Cardiac fibroblast (primary cell): Measurements from ENCODE around the gene KMT5B.

Experiments used
- DNase-seq, 2 donors: peaks; one replicate each; pipeline versions ENCODE4 v3.0.0 to v3.0.0-alpha.2; 2010; ENCODE audit warnings: low read depth in 2 of 2
- H3K4me3 ChIP-seq, 2 donors: replicated peaks in 1 of 2; 1 replicate in 1 of 2; 2 replicates in 1 of 2; pipeline ENCODE4 v1.5.1; 2011; ENCODE audit warnings: low read depth in 2 of 2, low read length in 2 of 2, mild to moderate bottlenecking in 2 of 2, moderate library complexity in 1 of 2
- CTCF ChIP-seq: IDR thresholded peaks from one replicate; pipeline ENCODE4 v1.5.1; 2011; ENCODE audit warnings: low read depth, mild to moderate bottlenecking, low read length, inconsistent platforms

The KMT5B gene

DNA sequence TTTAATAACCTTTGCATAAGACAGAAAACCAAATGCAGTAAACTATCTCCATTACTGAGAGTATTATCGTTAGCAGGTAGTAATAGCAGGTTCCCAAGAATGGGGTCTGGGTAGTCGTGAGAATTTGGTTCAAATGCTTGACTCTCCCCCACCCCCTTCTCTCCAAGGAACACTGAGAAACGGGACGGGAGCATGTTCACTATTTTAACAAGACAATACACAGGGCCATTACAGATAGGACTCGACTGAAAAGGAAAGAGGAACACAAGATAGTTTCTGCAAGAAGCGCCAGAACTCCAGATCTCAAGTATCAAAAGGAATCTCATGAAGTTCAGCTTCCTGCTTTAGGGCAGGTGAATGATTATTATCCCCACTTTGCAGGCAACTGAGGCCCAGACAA, 27.0 kb downstream of the KMT5B start:
- no peak for TF ChIP-seq CTCF
- no peak overlapping the region for H3K4me3 ChIP-seq
- no peak for DNase-seq

GRCh38 chr11:68181719-68182451, 31.2 kb downstream of the KMT5B start:
- TF ChIP-seq CTCF, result no peak
- H3K4me3 ChIP-seq, result no peak overlapping the region
- DNase-seq, result peak in 1 of 2 donors; percentile 39

DNA sequence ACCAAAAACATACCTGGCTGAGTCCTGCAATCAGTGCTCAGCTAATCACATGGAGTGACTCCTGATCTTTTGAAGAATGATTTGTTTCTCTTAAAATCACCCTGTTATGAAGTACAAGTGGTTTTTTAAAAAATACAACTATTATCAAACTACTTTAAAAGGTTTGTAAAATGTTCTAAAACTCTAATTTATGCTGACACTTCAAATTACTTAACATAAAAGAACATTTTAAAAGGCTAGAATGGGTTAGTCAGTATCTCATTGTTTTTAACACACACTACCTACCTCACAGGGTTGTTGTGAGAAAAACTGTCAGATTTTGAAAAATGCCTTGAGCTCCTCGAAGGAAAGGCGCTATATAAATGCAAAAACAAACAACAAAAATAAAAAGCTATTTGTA, 33.2 kb downstream of the KMT5B start:
- no peak overlapping the region for H3K4me3 ChIP-seq
- no peak for TF ChIP-seq CTCF
- no peak for DNase-seq

GRCh38 chr11:68177877-68178276, 35.2 kb downstream of the KMT5B start:
- DNase-seq, result no peak
- no peak overlapping the region for H3K4me3 ChIP-seq
- TF ChIP-seq CTCF, result no peak

DNA sequence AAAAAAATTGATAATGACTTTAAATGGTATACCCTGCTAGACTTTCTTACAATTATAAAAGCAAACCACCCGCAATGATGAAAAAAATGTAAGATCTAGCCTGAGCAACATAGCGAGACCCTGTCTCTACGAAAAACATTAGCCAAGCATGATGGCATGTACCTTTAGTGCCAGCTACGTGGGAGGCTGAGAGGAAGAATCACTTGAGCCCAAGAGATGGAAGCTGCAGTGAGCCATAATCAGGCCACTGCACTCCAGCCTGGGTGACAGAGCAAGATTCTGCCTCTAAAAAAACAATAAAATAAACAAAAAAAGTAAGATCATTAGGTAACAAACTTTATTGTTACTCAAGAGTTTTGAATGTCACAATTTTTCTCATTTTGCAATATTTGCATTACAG, 39.2 kb downstream of the KMT5B start:
- DNase-seq, result no peak

DNA sequence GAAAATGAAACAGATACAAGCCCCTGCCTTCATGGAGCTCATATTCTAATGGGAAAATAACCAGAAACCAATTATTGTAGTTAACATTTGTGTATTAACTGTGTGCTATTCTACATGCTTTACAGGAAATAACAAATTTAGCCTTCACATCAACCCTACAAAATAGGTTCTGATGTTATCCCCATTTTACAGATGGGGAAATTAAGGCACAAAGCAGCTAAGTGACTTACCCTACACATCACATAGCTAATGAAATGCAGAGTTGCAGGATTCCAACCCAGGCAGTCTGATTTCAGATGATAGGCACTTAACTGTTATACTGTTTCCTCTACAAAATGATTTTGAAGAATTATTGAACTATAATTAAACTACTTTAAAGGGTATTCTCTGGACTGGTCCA, 43.7 kb downstream of the KMT5B start:
- no peak overlapping the region for H3K4me3 ChIP-seq
- no peak for TF ChIP-seq CTCF
- no peak for DNase-seq

More for the DNA sequence above, 39.2 kb downstream of the KMT5B start:
- no peak for TF ChIP-seq CTCF
- H3K4me3 ChIP-seq, result no peak overlapping the region

DNA sequence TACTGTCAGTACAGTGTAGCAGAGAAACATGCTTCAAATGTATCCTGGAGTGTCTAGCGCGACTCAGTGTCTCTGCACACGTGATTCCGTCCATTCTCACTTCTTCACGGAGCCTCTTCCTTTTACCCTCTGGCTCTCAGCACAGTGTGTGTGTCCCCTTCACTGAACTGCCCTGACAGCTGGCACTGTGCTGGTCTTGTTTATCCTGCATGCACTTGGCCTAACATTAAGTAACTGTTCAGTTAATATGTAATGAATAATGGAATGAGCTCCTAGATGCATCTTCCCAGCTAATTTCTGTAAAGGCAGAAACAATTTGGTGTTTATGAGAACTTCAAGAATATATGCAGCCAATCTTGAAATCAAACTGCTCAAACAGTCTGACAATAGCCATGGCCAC, 44.4 kb downstream of the KMT5B start:
- H3K4me3 ChIP-seq, result no peak overlapping the region
- no peak for TF ChIP-seq CTCF
- DNase-seq, result no peak
